Measurements from ENCODE around the gene CSNK1D. TPM values are rescaled to one million over a fixed set of nuclear protein-coding genes. Genes with fewer than 3 reads are reported as not detected.
"Not testable (repeated sequence)": the region's sequence is repeated elsewhere in the genome, so short reads cannot be mapped to it uniquely, and the experiment has no call there.

CSNK1D gene
- total RNA-seq, 1 experiment from 2014 or later, result 137 TPM

DNA sequence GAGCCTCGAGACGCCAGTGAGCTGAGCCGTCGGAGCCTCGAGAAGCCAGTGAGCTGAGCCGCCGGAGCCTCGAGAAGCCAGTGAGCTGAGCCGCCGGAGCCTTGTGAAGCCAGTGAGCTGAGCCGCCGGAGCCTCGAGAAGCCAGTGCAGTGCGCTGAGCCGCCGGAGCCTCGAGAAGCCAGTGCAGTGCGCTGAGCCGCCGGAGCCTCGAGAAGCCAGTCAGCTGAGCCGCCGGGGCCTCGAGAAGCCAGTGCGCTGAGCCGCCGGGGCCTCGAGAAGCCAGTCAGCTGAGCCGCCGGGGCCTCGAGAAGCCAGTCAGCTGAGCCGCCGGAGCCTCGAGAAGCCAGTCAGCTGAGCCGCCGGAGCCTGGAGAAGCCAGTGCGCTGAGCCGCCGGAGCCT lies 19.4 kb downstream of the CSNK1D start:
- H3K4me3 Mint-ChIP-seq; H3K79me2 ChIP-seq (ENCODE audit: insufficient read depth, low read length); H3K9ac ChIP-seq (ENCODE audit: extremely low read depth, insufficient read length, low read length); H3K18ac ChIP-seq (ENCODE audit: insufficient read length, low read depth, low read length); H3K4ac ChIP-seq (ENCODE audit: low read depth, low read length); H4K20me1 ChIP-seq (ENCODE audit: control insufficient read depth, insufficient read depth, insufficient read length); H2BK20ac ChIP-seq (ENCODE audit: low read depth, low read length, poor library complexity, severe bottlenecking); H4K8ac ChIP-seq (replicated peaks; ENCODE audit: insufficient read length, low read depth, low read length); H3K27me3 ChIP-seq (ENCODE audit: insufficient read depth, low read length); H2BK12ac ChIP-seq (ENCODE audit: insufficient read length, low read depth, low read length); H3K27ac Mint-ChIP-seq; H3K14ac ChIP-seq (ENCODE audit: insufficient read depth, low read length); H3K23me2 ChIP-seq (ENCODE audit: insufficient read length, low read depth, low read length, poor library complexity, severe bottlenecking); H3K56ac ChIP-seq (ENCODE audit: insufficient read length, low read depth, low read length); H3T11ph ChIP-seq (ENCODE audit: low read length); DNase-seq; H2AK5ac ChIP-seq (ENCODE audit: insufficient read length, low read length); H2BK5ac ChIP-seq (ENCODE audit: insufficient read length, low read length); H3K9me3 ChIP-seq (ENCODE audit: control insufficient read depth, low read depth, low read length); H2AFZ ChIP-seq (ENCODE audit: low read length); H4K5ac ChIP-seq (ENCODE audit: insufficient read length, low read depth, low read length); H3K9me3 Mint-ChIP-seq; H3K27me3 Mint-ChIP-seq (ENCODE audit: low read depth); H2BK15ac ChIP-seq (ENCODE audit: low read depth, low read length); H3K4me1 Mint-ChIP-seq; H2BK120ac ChIP-seq (ENCODE audit: low read depth, low read length, poor library complexity, severe bottlenecking); H3K4me1 ChIP-seq (ENCODE audit: insufficient read depth, low read length); H3K23ac ChIP-seq (ENCODE audit: insufficient read length, low read depth, low read length); H3K4me2 ChIP-seq (ENCODE audit: insufficient read depth, insufficient read length, low read length); H3K27ac ChIP-seq (ENCODE audit: insufficient read length, low read depth, low read length); H4K91ac ChIP-seq (ENCODE audit: insufficient read length, low read depth, low read length): not testable (repeated sequence)
- H3K79me1 ChIP-seq (ENCODE audit: insufficient read depth, low read depth, low read length, poor library complexity, severe bottlenecking), result peaks cover 18% of the 10 kb centered on the region
- H3K36me3 Mint-ChIP-seq (ENCODE audit: insufficient read depth in 1 of 3, low read depth in 3 of 3), result peaks cover 59 to 80% (median 76%) of the 10 kb centered on the region in 3 experiments; a peak in 6 of 7 replicates
- no CpG with 5 or more reads among the region's 39 CpGs for WGBS (ENCODE audit: extremely low coverage, insufficient read length, low lambda C conversion rate)

Measured in H9 (cell line).